SU-DHL-6 (cell line): Measurements from ENCODE around the gene UQCRC1.

Experiments used
- EZH2phosphoT487 ChIP-seq: fragments of 200-600 bp; sonication (generic), shearing (Covaris generic); conservative IDR thresholded peaks from 2 replicates; pipeline ENCODE4 v1.6.1; 2018; ENCODE audit warnings: mild to moderate bottlenecking, antibody characterized with exemption, low read length, moderate library complexity, mixed read lengths
- TF ChIP-seq, protein P1 (sequence below): fragments of 200-600 bp; sonication (generic); IDR thresholded peaks from one replicate; pipeline ENCODE4 v1.5.1; 2017; ENCODE audit warnings: antibody characterized with exemption, mild to moderate bottlenecking, low read length, moderate library complexity; ENCODE audit not compliant: insufficient read depth, poor library complexity, severe bottlenecking

DNA sequence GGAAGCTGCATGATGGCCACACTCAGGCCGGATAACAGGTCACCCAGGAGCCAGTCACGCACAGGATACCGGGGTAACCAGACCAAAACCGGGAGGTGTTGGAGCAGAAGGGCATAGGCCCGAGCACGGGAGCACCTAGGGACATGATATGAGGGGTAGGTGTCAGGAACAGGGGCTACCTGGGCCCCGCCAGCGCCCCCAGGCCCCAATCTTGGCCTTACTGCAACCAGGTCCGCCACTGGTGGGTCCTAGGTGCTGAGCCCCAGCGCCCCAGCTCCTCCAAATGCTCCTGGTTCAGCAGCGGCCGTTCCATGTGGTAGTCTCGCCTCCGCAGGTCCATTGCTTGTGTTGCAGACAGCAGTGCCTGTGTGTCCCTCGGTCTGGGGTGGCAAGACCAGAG is 23.8 kb upstream of the UQCRC1 start:
- TF ChIP-seq, protein P1, sequence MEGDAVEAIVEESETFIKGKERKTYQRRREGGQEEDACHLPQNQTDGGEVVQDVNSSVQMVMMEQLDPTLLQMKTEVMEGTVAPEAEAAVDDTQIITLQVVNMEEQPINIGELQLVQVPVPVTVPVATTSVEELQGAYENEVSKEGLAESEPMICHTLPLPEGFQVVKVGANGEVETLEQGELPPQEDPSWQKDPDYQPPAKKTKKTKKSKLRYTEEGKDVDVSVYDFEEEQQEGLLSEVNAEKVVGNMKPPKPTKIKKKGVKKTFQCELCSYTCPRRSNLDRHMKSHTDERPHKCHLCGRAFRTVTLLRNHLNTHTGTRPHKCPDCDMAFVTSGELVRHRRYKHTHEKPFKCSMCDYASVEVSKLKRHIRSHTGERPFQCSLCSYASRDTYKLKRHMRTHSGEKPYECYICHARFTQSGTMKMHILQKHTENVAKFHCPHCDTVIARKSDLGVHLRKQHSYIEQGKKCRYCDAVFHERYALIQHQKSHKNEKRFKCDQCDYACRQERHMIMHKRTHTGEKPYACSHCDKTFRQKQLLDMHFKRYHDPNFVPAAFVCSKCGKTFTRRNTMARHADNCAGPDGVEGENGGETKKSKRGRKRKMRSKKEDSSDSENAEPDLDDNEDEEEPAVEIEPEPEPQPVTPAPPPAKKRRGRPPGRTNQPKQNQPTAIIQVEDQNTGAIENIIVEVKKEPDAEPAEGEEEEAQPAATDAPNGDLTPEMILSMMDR = no peak
- no peak for TF ChIP-seq EZH2phosphoT487
